Effector memory CD4-positive, alpha-beta T cell (primary cell): Measurements from ENCODE around the gene ARHGDIG.

Experiments used
- DNase-seq, 3 donors: peaks; one replicate each; pipeline ENCODE4 v3.0.0-alpha.2; 2020
- H3K27ac ChIP-seq: 2 replicates; pipeline ENCODE4 v1.7.0; 2013; ENCODE audit warnings: mild to moderate bottlenecking, low read length, moderate library complexity; ENCODE audit not compliant: insufficient read depth, poor library complexity, severe bottlenecking
- H3K27me3 ChIP-seq: replicated peaks from 2 replicates; pipeline ENCODE4 v1.7.0; 2013; ENCODE audit warnings: mild to moderate bottlenecking, low read length; ENCODE audit not compliant: insufficient read depth, control insufficient read depth, poor library complexity, severe bottlenecking
- H3K36me3 ChIP-seq: 2 replicates; pipeline ENCODE4 v1.7.0; 2013; ENCODE audit warnings: mild to moderate bottlenecking, low read length, moderate library complexity; ENCODE audit not compliant: control insufficient read depth, insufficient read depth
- H3K4me1 ChIP-seq: 2 replicates; pipeline ENCODE4 v1.7.0; 2013; ENCODE audit warnings: low read length, mild to moderate bottlenecking; ENCODE audit not compliant: control insufficient read depth, insufficient read depth, poor library complexity, severe bottlenecking
- H3K4me3 ChIP-seq: 2 replicates; pipeline ENCODE4 v1.7.0; 2013; ENCODE audit warnings: low read length, low read depth, mild to moderate bottlenecking; ENCODE audit not compliant: insufficient read depth, poor library complexity, severe bottlenecking
- H3K9me3 ChIP-seq: 2 replicates; pipeline ENCODE4 v1.7.0; 2013; ENCODE audit warnings: mild to moderate bottlenecking, low read length, moderate library complexity; ENCODE audit not compliant: control insufficient read depth

Gene ARHGDIG

GRCh38 chr16:296276-296675, 15.9 kb downstream of the ARHGDIG start:
- H3K27me3 ChIP-seq = no peaks in the 10 kb centered on the region
- peaks cover 52% of the 10 kb centered on the region for H3K36me3 ChIP-seq
- no peak for DNase-seq
- H3K4me3 ChIP-seq = no peak overlapping the region
- no peaks in the 10 kb centered on the region for H3K9me3 ChIP-seq
- no peaks in the 10 kb centered on the region for H3K4me1 ChIP-seq
- no peak overlapping the region for H3K27ac ChIP-seq

GRCh38 chr16:296806-297510, 16.6 kb downstream of the ARHGDIG start:
- no peak for DNase-seq
- Histone ChIP-seq H3K4me3 (no peak overlapping the region), H3K36me3 (peaks cover 46% of the 10 kb centered on the region)

GRCh38 chr16:297832-298231, 17.4 kb downstream of the ARHGDIG start:
- peaks cover 42% of the 10 kb centered on the region for H3K36me3 ChIP-seq

More at GRCh38 chr16:296806-297510, 16.6 kb downstream of the ARHGDIG start:
- Histone ChIP-seq H3K4me1 (no peaks in the 10 kb centered on the region), H3K9me3 (no peaks in the 10 kb centered on the region), H3K27ac (no peak overlapping the region), H3K27me3 (no peaks in the 10 kb centered on the region)

GRCh38 chr16:301235-301634, 20.8 kb downstream of the ARHGDIG start:
- no peaks in the 10 kb centered on the region for H3K9me3 ChIP-seq

More at GRCh38 chr16:297832-298231, 17.4 kb downstream of the ARHGDIG start:
- Histone ChIP-seq H3K27ac (no peak overlapping the region), H3K4me1 (no peaks in the 10 kb centered on the region), H3K27me3 (no peaks in the 10 kb centered on the region), H3K9me3 (no peaks in the 10 kb centered on the region), H3K4me3 (no peak overlapping the region)
- no peak for DNase-seq

GRCh38 chr16:301950-302349, 21.6 kb downstream of the ARHGDIG start:
- Histone ChIP-seq H3K9me3 (no peaks in the 10 kb centered on the region), H3K27me3 (no peaks in the 10 kb centered on the region), H3K36me3 (peaks cover 34% of the 10 kb centered on the region), H3K4me1 (no peaks in the 10 kb centered on the region), H3K27ac (no peak overlapping the region), H3K4me3 (no peak overlapping the region)
- DNase-seq = no peak

More at GRCh38 chr16:301235-301634, 20.8 kb downstream of the ARHGDIG start:
- Histone ChIP-seq H3K27ac (no peak overlapping the region), H3K27me3 (no peaks in the 10 kb centered on the region), H3K4me1 (no peaks in the 10 kb centered on the region), H3K4me3 (no peak overlapping the region), H3K36me3 (peaks cover 33% of the 10 kb centered on the region)
- no peak for DNase-seq

- Histone ChIP-seq H3K36me3 (peaks cover 36% of the 10 kb centered on the region), H3K9me3 (no peaks in the 10 kb centered on the region), H3K4me1 (no peaks in the 10 kb centered on the region), H3K27ac (no peak overlapping the region), H3K27me3 (no peaks in the 10 kb centered on the region), H3K4me3 (no peak overlapping the region)
- no peak for DNase-seq
Observed at GRCh38 chr16:303760-304505, 23.5 kb downstream of the ARHGDIG start.

GRCh38 chr16:305916-306626, 25.7 kb downstream of the ARHGDIG start:
- Histone ChIP-seq H3K36me3 (peaks cover 43% of the 10 kb centered on the region), H3K9me3 (no peaks in the 10 kb centered on the region), H3K27ac (no peak overlapping the region), H3K27me3 (no peaks in the 10 kb centered on the region), H3K4me3 (no peak overlapping the region), H3K4me1 (no peaks in the 10 kb centered on the region)
- DNase-seq = no peak

- H3K4me1 ChIP-seq = no peaks in the 10 kb centered on the region
- H3K9me3 ChIP-seq = no peaks in the 10 kb centered on the region
- H3K27me3 ChIP-seq = no peaks in the 10 kb centered on the region
- DNase-seq = no peak
- H3K27ac ChIP-seq = no peak overlapping the region
- peaks cover 46% of the 10 kb centered on the region for H3K36me3 ChIP-seq
- H3K4me3 ChIP-seq = no peak overlapping the region
Observed at GRCh38 chr16:306911-307370, 26.6 kb downstream of the ARHGDIG start.

- Histone ChIP-seq H3K4me1 (no peaks in the 10 kb centered on the region), H3K27me3 (no peaks in the 10 kb centered on the region), H3K4me3 (no peak overlapping the region), H3K27ac (no peak overlapping the region), H3K9me3 (no peaks in the 10 kb centered on the region), H3K36me3 (peaks cover 51% of the 10 kb centered on the region)
- DNase-seq = no peak
Observed at GRCh38 chr16:307691-308312, 27.4 kb downstream of the ARHGDIG start.
